NT2/D1 (cell line): Measurements from ENCODE around the gene CENPB.

Source experiments
- DNase-seq: peaks from one replicate; pipeline ENCODE4 v3.0.0-alpha.2; 2011; ENCODE audit warnings: low read depth, low spot score
- H3K27me3 ChIP-seq: 2 replicates; pipeline ENCODE4 v1.6.0; 2011; ENCODE audit warnings: mild to moderate bottlenecking; ENCODE audit not compliant: insufficient read length, insufficient read depth
- H3K36me3 ChIP-seq: 2 replicates; pipeline ENCODE4 v1.6.1; 2011; ENCODE audit warnings: mild to moderate bottlenecking, low read length, mixed read lengths; ENCODE audit not compliant: insufficient read depth, insufficient read length
- H3K4me1 ChIP-seq: 2 replicates; pipeline ENCODE4 v1.5.1; 2011; ENCODE audit not compliant: insufficient read depth, insufficient read length
- H3K4me3 ChIP-seq: 2 replicates; pipeline ENCODE4 v1.5.1; 2011; ENCODE audit warnings: low read depth; ENCODE audit not compliant: insufficient read length
- H3K9ac ChIP-seq: 2 replicates; pipeline ENCODE4 v1.6.0; 2011; ENCODE audit warnings: low read depth; ENCODE audit not compliant: insufficient read length
- H3K9me3 ChIP-seq: 2 replicates; pipeline ENCODE4 v1.5.1; 2011; ENCODE audit warnings: mild to moderate bottlenecking, low read length; ENCODE audit not compliant: insufficient read depth
- SUZ12 ChIP-seq: IDR thresholded peaks from 2 replicates; pipeline ENCODE4 v1.6.1; 2011; ENCODE audit not compliant: insufficient read length, insufficient read depth; ENCODE audit errors: extremely low read depth
- YY1 ChIP-seq: IDR thresholded peaks from 2 replicates; pipeline ENCODE4 v1.6.1; 2011; ENCODE audit not compliant: insufficient read length, insufficient read depth
- ZNF274 ChIP-seq: IDR thresholded peaks from 2 replicates; pipeline ENCODE4 v1.6.1; 2011; ENCODE audit warnings: mild to moderate bottlenecking, low read depth, low read length

Gene CENPB

DNA sequence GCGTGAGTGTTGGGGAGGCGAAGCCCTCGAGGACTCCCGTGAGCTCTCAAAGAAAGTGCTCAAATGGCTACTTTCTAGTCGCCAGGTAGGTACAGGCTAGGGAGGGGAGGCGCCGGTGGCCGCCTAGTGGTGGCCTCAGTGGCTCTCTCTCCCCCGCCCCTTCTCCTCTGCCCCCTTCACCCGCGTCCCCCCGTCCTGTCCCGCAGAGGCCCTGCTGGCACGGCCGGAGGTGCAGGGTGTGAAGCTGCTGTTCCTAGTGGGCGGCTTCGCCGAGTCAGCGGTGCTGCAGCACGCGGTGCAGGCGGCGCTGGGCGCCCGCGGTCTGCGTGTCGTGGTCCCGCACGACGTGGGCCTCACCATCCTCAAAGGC is 35.2 kb downstream of the CENPB start:
- Histone ChIP-seq H3K36me3 (peaks cover 51% of the 10 kb centered on the region), H3K4me3 (peak overlapping the region; percentile 37), H3K27me3 (peaks cover 7% of the 10 kb centered on the region), H3K4me1 (peaks cover 4% of the 10 kb centered on the region), H3K9ac (peak overlapping the region; percentile 64), H3K9me3 (no peaks in the 10 kb centered on the region)
- no peak for DNase-seq
- no peak for TF ChIP-seq ZNF274
- no peak for TF ChIP-seq YY1
- no peak for TF ChIP-seq SUZ12

DNA sequence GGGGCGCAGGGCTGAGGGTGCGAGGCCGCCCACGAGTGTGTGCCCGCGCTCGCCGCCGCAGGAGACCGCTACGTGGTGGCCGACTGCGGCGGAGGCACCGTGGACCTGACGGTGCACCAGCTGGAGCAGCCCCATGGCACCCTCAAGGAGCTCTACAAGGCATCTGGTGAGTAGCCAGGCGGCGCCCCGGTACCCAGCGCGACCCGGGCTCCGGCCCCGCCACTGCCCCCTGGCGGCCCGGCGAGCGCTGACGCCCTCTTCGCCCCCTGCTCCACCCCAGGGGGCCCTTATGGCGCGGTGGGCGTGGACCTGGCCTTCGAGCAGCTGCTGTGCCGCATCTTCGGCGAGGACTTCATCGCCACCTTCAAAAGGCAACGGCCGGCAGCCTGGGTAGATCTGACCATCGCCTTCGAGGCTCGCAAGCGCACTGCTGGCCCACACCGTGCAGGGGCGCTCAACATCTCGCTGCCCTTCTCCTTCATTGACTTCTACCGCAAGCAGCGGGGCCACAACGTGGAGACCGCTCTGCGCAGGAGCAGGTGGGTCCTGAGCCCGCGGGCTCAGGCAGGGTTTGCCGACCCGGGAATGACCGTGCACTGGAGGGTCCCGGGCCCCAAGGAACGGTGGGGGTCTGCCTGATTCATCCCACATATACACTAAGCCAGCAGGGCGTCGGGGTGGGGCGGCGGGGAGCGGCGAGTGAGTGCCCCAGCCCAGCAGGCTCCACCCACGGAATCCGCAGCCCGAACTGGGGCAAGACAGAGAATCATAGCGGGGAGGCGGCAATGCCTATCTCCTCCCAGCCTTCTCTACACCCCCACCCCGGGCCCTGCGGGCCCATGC is 36.6 kb downstream of the CENPB start:
- no peak overlapping the region for H3K4me3 ChIP-seq
- TF ChIP-seq SUZ12 = no peak
- TF ChIP-seq YY1 = no peak
- no peak for TF ChIP-seq ZNF274

DNA sequence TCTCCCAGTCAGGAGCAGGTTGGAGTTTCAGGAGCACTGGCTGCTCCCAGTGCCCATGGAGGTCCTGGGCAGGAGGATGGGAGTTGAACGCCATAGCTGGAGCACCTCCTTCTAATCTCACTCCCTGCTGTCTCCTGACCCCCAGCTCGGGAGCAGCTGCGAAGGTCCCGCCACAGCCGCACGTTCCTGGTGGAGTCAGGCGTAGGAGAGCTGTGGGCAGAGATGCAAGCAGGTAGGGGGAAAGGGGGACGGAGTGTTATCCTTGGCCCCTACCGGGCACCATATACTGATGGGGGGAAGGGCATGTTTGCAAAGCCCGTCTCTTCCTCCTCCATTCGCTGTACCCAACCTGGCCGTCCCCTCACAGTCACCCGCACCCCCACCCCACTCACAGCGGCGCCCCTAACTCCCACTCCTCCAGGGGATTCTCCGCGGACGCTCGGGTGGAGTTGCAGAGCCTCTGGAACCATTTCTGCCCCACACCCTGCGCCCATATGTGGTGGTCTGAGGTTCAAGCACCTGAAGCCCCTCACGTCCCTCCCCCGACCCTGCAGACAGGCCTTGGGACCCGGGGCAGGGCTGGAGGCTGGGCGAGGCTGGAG is 37.4 kb downstream of the CENPB start:
- no peak overlapping the region for H3K4me3 ChIP-seq
- H3K9ac ChIP-seq = no peak overlapping the region
- peaks cover 35% of the 10 kb centered on the region for H3K36me3 ChIP-seq
- H3K4me1 ChIP-seq = peaks cover 4% of the 10 kb centered on the region
- TF ChIP-seq SUZ12 (no peak), ZNF274 (no peak)
- DNase-seq = no peak
- no peaks in the 10 kb centered on the region for H3K9me3 ChIP-seq
- H3K27me3 ChIP-seq = peaks cover 7% of the 10 kb centered on the region

More for the DNA sequence above, 36.6 kb downstream of the CENPB start:
- H3K9me3 ChIP-seq = no peaks in the 10 kb centered on the region
- H3K27me3 ChIP-seq = peaks cover 7% of the 10 kb centered on the region
- DNase-seq = no peak
- no peak overlapping the region for H3K9ac ChIP-seq
- peaks cover 42% of the 10 kb centered on the region for H3K36me3 ChIP-seq
- peaks cover 4% of the 10 kb centered on the region for H3K4me1 ChIP-seq

DNA sequence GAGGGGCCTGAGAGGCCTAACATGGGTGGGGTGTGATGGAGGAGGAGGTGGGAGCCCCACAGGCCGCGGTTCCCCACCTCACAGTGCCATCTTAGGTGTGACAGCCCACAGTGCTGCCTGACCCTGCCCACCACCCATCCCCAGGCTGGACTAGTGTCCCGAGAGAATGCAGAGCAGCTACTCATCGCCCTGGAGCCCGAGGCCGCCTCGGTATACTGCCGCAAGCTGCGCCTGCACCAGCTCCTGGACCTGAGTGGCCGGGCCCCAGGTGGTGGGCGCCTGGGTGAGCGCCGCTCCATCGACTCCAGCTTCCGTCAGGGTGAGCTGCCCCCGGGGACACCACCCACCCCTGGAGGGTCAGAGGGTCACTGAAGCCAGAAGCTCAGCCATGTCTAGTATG is 38.5 kb downstream of the CENPB start:
- Histone ChIP-seq H3K4me3 (no peak overlapping the region), H3K27me3 (peaks cover 7% of the 10 kb centered on the region), H3K36me3 (peaks cover 29% of the 10 kb centered on the region), H3K9me3 (no peaks in the 10 kb centered on the region), H3K4me1 (peaks cover 4% of the 10 kb centered on the region), H3K9ac (no peak overlapping the region)
- no peak for TF ChIP-seq YY1
- TF ChIP-seq SUZ12 = no peak
- TF ChIP-seq ZNF274 = no peak
- no peak for DNase-seq

DNA sequence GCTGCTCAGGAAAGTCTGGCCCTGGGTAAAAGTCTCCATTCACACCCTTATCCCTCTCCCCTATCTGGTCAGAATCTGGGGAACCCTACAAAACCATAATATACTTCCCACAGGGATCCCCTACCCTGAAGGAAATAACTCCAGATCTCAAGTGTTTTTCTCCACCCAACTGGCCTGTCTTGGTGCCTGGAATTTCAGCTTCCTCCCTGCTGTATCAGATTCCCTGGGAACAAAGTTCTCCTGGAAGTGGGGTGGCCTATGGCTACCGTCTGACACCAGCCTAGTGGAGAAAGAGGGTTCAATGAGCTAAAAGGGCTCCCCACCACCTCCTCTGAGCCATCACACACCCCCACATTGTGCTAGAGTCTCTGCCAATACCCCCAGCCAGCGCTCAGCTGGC is 39.1 kb downstream of the CENPB start:
- Histone ChIP-seq H3K27me3 (peaks cover 7% of the 10 kb centered on the region), H3K9ac (no peak overlapping the region), H3K9me3 (no peaks in the 10 kb centered on the region), H3K4me1 (no peaks in the 10 kb centered on the region), H3K4me3 (no peak overlapping the region), H3K36me3 (peaks cover 29% of the 10 kb centered on the region)
- no peak for DNase-seq
- TF ChIP-seq SUZ12 (no peak), YY1 (no peak), ZNF274 (no peak)

DNA sequence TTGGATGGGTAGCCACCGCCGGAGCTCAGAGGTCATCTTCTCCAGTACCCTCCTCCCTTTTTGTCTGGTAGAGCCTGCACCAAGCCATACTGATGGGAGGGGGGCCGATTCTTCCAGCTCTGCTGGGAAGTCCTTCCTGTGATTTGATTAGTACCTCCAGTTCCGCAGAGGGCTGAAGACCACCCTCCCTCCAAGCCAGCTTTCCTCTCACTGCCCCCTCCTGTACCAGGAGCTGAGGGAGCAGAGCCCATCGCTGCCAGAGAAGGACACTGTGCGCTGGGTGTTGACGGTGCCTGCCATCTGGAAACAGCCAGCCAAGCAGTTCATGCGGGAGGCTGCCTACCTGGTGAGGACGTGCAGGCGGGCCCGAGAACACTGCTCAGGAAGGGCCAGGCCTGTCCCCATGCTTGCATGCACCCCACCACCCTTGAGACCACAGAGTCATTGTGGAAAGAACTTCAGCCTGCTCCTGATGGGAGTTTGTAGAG is 40.8 kb downstream of the CENPB start:
- Histone ChIP-seq H3K27me3 (peaks cover 3% of the 10 kb centered on the region), H3K4me3 (no peak overlapping the region), H3K36me3 (peaks cover 23% of the 10 kb centered on the region), H3K9me3 (no peaks in the 10 kb centered on the region), H3K4me1 (peaks cover 3% of the 10 kb centered on the region), H3K9ac (no peak overlapping the region)
- no peak for TF ChIP-seq ZNF274
- TF ChIP-seq SUZ12 = no peak
- no peak for DNase-seq

DNA sequence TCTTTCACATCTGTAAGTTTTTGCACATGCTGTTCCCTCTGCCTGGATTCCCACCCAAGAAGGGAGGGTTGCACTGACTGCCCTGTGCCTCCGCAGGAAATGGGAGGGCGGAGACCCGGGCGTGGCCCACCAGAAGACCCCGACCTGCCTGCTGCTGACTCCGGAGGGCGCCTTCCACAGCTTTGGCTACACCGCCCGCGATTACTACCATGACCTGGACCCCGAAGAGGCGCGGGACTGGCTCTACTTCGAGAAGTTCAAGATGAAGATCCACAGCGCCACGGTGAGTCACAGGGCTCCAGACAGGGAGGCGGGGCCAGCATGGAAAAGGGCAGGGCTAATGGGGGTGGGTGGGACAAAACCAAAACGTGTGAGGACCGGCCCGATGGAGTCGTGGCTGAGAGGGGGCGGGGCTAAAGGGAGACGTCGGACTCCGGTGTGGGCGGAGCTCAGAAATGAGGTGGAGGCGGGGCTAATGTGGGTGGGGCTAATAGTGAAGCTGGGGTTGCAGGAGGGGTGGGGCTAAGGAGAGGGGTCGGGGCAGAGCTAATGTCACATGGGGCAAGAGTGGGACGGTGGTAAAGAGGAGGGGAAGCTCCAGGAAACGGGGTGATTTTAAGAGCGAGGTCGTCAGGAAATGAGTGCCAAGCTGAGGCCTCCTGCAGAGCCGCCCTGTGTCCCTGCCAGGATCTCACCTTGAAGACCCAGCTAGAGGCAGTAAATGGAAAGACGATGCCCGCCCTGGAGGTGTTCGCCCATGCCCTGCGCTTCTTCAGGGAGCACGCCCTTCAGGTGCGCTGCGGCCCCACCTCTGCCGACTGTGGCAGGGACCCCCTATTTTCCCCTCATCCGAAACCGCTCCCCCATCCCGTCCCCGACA is 41.5 kb downstream of the CENPB start:
- no peaks in the 10 kb centered on the region for H3K27me3 ChIP-seq
- TF ChIP-seq YY1 = no peak
- TF ChIP-seq SUZ12 = no peak
- TF ChIP-seq ZNF274 = no peak
- peak overlapping the region; percentile 61 for H3K9ac ChIP-seq
- H3K4me1 ChIP-seq = peaks cover 8% of the 10 kb centered on the region
- no peaks in the 10 kb centered on the region for H3K9me3 ChIP-seq
- H3K36me3 ChIP-seq = peaks cover 18% of the 10 kb centered on the region
- DNase-seq = peak; percentile 91
- peak overlapping the region; percentile 1 for H3K4me3 ChIP-seq
